CD1c-positive myeloid dendritic cell (primary cell): ENCODE results near the gene PTGR3.

Experiments used
- DNase-seq: peaks from one replicate; pipeline ENCODE4 v3.0.0-alpha.2; 2016; ENCODE audit errors: extremely low spot score

Gene PTGR3

GRCh38 chr18:75215663-75216062, 6.7 kb upstream of the PTGR3 start:
- DNase-seq: no peak

GRCh38 chr18:75214766-75215510, 6.0 kb upstream of the PTGR3 start:
- DNase-seq: no peak

GRCh38 chr18:75214332-75214690, 5.4 kb upstream of the PTGR3 start:
- no peak for DNase-seq

- DNase-seq: no peak
Observed at GRCh38 chr18:75213611-75214331, 4.8 kb upstream of the PTGR3 start.

GRCh38 chr18:75212751-75213090, 3.8 kb upstream of the PTGR3 start:
- DNase-seq: no peak

GRCh38 chr18:75211953-75212750, 3.2 kb upstream of the PTGR3 start:
- DNase-seq: peak; percentile 54

- DNase-seq: peak; percentile 19
Observed at GRCh38 chr18:75211626-75211952, 2.6 kb upstream of the PTGR3 start.

- peak; percentile 36 for DNase-seq
Observed at GRCh38 chr18:75211002-75211621, 2.2 kb upstream of the PTGR3 start.

GRCh38 chr18:75210274-75211001, 1.5 kb upstream of the PTGR3 start, which contains the start of gene TSHZ1:
TSS of gene TSHZ1 (plus strand) at chr18:75210797. CDS start at chr18:75211877, 1,080 bp downstream.
- DNase-seq: peak; percentile 62

- no peak for DNase-seq
Observed at GRCh38 chr18:75209951-75210258, 966 bp upstream of the PTGR3 start.

GRCh38 chr18:75208836-75209128, 157 bp downstream of the PTGR3 start:
- DNase-seq: peak; percentile 58

- peak; percentile 65 for DNase-seq
Observed at GRCh38 chr18:75208155-75208835, 644 bp downstream of the PTGR3 start.

GRCh38 chr18:75207310-75208154, 1.4 kb downstream of the PTGR3 start:
- no peak for DNase-seq

GRCh38 chr18:75206452-75207309, 2.3 kb downstream of the PTGR3 start:
- DNase-seq: no peak

GRCh38 chr18:75205514-75206132, 3.3 kb downstream of the PTGR3 start:
- no peak for DNase-seq

- DNase-seq: no peak
Observed at GRCh38 chr18:75204732-75205513, 4.0 kb downstream of the PTGR3 start.

- no peak for DNase-seq
Observed at GRCh38 chr18:75204269-75204731, 4.6 kb downstream of the PTGR3 start.
